Natural killer cell treated with Interleukin-12 subunit alpha and Interleukin-12 subunit beta and Interleukin-15 and Interleukin-18, amount 100 ng/mL, for 72 hours (primary cell): Measurements from ENCODE around the gene PDE6D. TPM values are rescaled to one million over a fixed set of nuclear protein-coding genes. Genes with fewer than 3 reads are reported as not detected.
"Not testable (repeated sequence)": the region's sequence is repeated elsewhere in the genome, so short reads cannot be mapped to it uniquely, and the experiment has no call there.

Source experiments
- ATAC-seq, 2 donors: fragments of 150-1000 bp; cut with Tn5 transposase in 1 of 2; sonication (Bioruptor Pico), chemical (Tn5 transposase) in 1 of 2; 2 replicates each; pipeline ENCODE4 v1.10.0; 2021
- DNase-seq: peaks from one replicate; pipeline ENCODE4 v3.0.0; 2022; ENCODE audit warnings: low spot score
- H3K27ac Mint-ChIP-seq, 2 donors: 1 replicate in 1 of 2; 2 replicates in 1 of 2; pipeline ENCODE4 v1.8.0; 2022; ENCODE audit warnings: mixed read lengths in 2 of 2, mild to moderate bottlenecking in 1 of 2, moderate library complexity in 1 of 2
- H3K27me3 Mint-ChIP-seq, 2 donors: 1 replicate in 1 of 2; 2 replicates in 1 of 2; pipeline ENCODE4 v1.8.0; 2022; ENCODE audit warnings: mixed read lengths in 2 of 2
- H3K36me3 Mint-ChIP-seq: one replicate; pipeline ENCODE4 v1.8.0; 2022; ENCODE audit warnings: mixed read lengths
- H3K4me1 Mint-ChIP-seq, 2 donors: 1 replicate in 1 of 2; 2 replicates in 1 of 2; pipeline ENCODE4 v1.8.0; 2022; ENCODE audit warnings: low read depth in 2 of 2, mixed read lengths in 2 of 2, mild to moderate bottlenecking in 1 of 2
- H3K4me3 Mint-ChIP-seq: one replicate; pipeline ENCODE4 v1.8.0; 2022; ENCODE audit warnings: mixed read lengths
- H3K9me3 Mint-ChIP-seq: 2 replicates; pipeline ENCODE4 v1.8.0; 2022; ENCODE audit warnings: mixed read lengths
- total RNA-seq, 2 donors: library from RNA; stranded (reverse); gene quantifications; one replicate each; pipeline ENCODE4 v1.2.3, GENCODE V29; 2022

Gene PDE6D
- total RNA-seq, 2 donors from 2014 or later, result 25.3 to 29.4 TPM

DNA sequence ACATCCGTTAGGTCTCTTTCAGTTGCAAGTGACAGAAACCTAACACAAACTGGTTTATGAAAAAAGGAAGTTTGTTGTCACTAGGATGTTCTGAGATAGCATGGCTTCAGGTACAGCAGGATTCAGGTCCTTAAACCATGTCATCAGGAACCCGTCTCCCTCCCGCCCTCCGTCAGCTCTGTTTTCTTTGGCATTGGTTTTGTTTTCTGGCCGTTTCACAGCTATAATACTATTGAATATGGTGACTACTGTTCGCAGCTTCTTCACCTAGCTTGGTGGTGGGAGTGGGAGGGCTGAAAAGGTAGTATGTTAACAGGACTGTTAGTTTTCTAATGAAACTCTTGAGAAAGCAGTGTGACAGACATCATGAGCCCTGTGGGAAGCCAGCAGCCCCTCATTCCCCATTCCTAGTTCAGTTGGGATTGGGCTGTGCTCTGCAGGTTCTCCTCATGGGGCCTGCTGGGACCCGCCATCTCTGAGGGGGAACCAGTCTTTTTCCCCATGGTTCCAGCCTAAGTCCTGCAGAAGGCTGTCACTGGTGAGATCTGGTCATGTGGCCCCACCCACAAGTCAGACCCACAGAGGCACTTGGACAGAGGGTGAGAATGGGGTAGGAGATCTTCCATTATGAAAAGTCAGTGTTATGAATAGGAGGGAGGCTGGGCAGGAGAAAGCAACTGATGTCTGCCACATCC is 60.6 kb downstream of the PDE6D start:
- H3K36me3 Mint-ChIP-seq, result no peaks in the 10 kb centered on the region
- DNase-seq, result no peak
- H3K4me3 Mint-ChIP-seq, result no peak overlapping the region
- H3K9me3 Mint-ChIP-seq, result no peaks in the 10 kb centered on the region
- H3K27ac Mint-ChIP-seq, result no peak overlapping the region
- ATAC-seq, result peak in 1 of 2 donors; percentile 7
- H3K27me3 Mint-ChIP-seq, result no peaks in the 10 kb centered on the region
- H3K4me1 Mint-ChIP-seq, result peaks cover 8 to 10% of the 10 kb centered on the region in 2 donors

DNA sequence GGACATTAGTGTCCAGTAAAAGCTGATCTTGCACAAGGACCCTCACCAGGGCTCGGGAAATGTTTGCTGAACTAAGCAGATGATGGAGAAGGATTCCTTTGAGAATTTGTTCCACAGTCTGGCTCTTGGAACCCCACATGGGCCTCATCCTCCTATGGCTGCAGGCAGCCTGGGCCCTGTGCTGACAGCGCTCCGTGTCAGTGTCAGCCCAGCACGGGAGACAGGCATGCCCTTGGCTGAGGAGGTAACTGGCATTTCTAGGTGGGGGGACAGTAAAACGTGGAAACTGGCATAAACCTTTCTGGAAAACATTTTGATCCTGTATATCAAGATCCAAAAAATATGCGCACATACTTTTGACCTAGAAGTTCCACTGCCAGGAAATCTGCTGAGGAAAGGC is 62.3 kb downstream of the PDE6D start:
- no peak overlapping the region for H3K27ac Mint-ChIP-seq
- no peaks in the 10 kb centered on the region for H3K36me3 Mint-ChIP-seq
- H3K9me3 Mint-ChIP-seq, result no peaks in the 10 kb centered on the region
- no peaks in the 10 kb centered on the region for H3K27me3 Mint-ChIP-seq
- no peak for ATAC-seq
- no peak overlapping the region for H3K4me3 Mint-ChIP-seq
- peaks cover 15 to 17% of the 10 kb centered on the region in 2 donors for H3K4me1 Mint-ChIP-seq
- DNase-seq, result no peak

DNA sequence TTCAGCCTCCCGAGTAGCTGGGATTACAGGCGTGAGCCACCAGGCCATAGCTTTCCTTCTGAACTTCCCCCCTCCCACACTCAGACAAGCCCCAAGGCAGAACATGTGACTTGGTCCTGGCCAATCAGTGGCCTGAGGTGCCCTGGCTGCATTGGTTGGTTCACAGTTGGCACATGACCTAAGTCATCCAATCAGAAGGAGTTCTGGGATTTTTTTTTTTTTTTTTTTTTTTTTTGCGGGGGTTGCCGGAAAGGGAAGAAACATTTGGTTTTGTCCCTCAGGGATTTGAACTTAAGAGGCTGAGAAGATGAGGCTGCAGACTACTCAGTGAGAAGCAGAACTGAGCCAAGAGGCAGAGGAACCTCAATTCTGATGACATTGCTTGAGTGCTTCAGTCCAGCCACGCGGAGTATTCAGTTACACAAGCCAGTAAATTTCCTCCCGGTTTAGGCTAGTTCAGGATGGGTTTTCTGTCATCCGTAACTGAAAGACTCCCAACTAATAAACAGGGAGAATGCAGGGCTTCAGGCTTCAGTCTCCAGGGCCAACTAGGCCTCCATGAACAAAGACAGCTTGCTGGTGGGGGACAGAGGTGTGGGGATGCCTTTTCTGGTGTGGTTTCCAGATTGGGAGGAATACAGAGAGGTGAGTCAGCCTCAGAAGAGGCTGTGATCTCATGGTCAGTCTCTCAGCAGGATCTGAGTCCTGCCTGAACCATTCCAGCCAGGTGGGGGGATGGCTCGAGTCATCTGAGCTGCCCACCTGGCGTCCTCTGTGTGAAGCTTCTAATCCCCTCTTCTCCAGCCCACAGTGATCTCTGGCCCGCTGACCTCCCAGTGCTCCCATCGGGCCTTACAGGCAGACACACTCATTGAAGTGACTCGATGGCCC is 63.6 kb downstream of the PDE6D start:
- H3K9me3 Mint-ChIP-seq, result no peaks in the 10 kb centered on the region
- peaks cover 22 to 23% of the 10 kb centered on the region in 2 donors for H3K4me1 Mint-ChIP-seq
- DNase-seq (no peak), ATAC-seq (peak in 1 of 2 donors; percentile 54)
- no peaks in the 10 kb centered on the region for H3K27me3 Mint-ChIP-seq
- no peak overlapping the region for H3K27ac Mint-ChIP-seq
- peaks cover under 1% of the 10 kb centered on the region for H3K36me3 Mint-ChIP-seq
- no peak overlapping the region for H3K4me3 Mint-ChIP-seq

DNA sequence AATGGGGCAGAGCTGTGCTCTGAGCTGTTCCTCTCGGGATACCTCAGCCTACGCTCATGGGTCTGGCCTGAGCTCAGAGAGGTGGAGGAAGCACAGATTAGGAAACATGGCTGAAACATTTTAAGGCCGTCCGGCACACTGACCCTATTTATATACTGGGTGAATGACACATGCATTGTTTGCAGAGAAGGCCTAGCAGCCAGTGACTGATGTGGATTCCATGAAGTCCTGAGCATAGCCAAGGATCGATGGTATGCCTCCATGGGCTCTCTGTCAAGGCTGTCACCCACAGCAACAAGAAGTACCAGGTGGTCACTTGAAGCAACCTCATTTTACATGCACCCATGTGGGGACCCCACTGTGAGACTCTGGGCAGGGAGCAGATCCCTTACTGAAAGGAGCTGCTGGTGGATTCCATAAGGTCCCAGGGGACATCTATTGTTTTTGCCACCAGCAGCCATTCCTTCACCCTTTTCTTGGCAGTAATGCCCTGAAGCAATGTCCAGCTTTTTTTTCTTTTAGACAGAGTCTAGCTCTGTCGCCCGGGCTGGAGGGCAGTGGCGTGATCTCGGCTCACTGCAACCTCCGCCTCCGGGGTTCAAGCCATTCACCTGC is 64.3 kb downstream of the PDE6D start:
- peaks cover 8% of the 10 kb centered on the region for H3K36me3 Mint-ChIP-seq
- H3K9me3 Mint-ChIP-seq, result no peaks in the 10 kb centered on the region
- no peaks in the 10 kb centered on the region for H3K27me3 Mint-ChIP-seq
- no peak overlapping the region for H3K27ac Mint-ChIP-seq
- DNase-seq, result no peak
- no peak for ATAC-seq
- H3K4me1 Mint-ChIP-seq, result peaks cover 30% of the 10 kb centered on the region in 2 donors
- H3K4me3 Mint-ChIP-seq, result no peak overlapping the region

DNA sequence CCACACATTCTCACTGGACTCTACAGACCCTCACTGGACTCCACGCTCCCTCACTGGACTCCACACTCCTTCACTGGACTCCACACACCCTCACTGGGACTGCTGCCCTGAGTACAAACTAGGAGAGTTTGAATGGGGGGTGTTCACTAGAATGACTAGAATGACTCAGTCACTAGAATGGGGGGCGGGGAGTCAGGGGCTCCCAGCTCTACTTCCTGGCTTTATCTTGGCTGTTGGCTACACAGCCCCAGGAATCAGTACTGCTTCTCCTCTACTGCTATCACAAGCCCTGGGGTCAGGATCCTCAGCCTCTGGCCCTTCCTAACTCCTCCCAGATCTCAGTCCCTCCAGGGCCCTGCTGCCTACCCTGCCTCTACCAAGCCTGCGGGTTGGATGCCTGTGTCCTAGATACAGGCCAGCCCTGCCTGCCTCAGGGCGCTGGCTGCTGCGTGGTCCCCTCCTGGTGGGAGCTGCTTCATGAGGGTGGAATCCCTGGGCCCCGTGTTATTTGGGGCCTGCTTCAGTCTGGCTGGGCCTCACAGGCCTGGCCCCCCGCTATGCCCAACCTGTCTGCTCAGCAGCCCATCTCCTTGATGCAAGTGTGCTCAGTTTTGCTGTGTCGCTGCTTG is 65.0 kb downstream of the PDE6D start:
- peaks cover 36% of the 10 kb centered on the region in 2 donors for H3K4me1 Mint-ChIP-seq
- peak overlapping the region; percentile 31 to 43 for H3K27ac Mint-ChIP-seq
- peak overlapping the region; percentile 11 for H3K4me3 Mint-ChIP-seq
- no peaks in the 10 kb centered on the region for H3K27me3 Mint-ChIP-seq
- DNase-seq (no peak), ATAC-seq (no peak)
- H3K36me3 Mint-ChIP-seq, result peaks cover 15% of the 10 kb centered on the region
- no peaks in the 10 kb centered on the region for H3K9me3 Mint-ChIP-seq

DNA sequence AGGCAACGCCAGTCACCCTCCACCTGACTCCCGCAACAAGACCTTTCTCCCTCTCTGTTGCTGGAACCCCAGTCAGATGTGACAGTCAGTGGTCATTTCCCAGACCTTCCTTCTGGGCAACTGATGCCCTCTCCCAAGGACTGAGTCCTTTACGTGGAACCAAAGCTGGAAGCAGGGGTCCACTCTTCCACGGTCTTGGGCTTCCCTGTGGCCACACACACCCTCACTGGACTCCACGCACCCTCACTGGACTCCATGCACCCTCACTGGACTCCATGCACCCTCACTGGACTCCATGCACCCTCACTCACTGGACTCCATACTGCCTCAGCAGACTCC is 65.6 kb downstream of the PDE6D start:
- ATAC-seq, result no peak
- Mint-ChIP-seq H3K9me3 (no peaks in the 10 kb centered on the region), H3K4me3 (no peak overlapping the region)

DNA sequence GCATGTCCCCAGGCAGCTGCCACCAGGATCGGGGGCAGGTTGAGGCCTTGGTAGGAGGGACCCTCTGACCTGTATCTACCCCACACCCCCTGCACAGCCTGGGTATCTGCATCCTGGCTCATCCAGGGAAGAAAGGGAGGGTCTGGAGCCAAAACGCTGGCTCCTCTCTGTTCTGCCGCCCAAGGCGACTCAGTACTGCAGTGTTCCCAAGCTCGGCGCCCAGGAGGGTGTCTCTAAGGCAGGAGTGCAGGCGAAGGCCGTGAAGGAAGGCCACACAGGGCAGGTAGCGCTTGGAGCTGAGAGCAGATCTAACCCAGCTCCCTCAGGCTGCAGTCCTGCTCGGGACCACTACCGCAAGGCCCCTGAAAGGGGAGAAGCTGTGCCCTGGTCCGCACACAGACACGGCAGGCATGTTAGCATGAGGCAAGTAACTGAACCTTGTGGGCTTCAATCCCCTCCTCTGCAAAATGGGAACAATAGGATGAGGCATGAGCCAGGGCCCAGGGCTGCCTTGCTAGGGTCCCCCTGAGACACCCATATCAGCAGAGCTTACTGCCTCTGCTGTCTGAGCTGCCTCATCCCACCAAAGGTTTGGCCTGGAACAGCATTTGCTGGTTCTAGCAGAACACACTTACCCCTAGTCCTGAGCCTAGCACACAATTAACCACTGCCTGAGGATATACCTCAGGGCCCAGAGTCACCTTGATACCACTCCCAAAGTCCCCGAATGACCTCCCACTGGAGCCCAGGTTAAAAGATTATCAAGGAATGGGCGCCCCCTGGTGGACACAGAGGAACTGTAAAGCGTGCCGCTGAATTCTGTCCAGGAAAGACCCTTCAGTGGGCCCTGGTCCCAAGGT is 66.2 kb downstream of the PDE6D start:
- no peaks in the 10 kb centered on the region for H3K27me3 Mint-ChIP-seq
- no peak overlapping the region for H3K4me3 Mint-ChIP-seq
- H3K36me3 Mint-ChIP-seq, result peaks cover 17% of the 10 kb centered on the region
- H3K9me3 Mint-ChIP-seq, result no peaks in the 10 kb centered on the region
- H3K4me1 Mint-ChIP-seq, result peaks cover 37 to 42% of the 10 kb centered on the region in 2 donors
- ATAC-seq, result peak; percentile 17 to 26
- H3K27ac Mint-ChIP-seq, result peak overlapping the region; percentile 31 to 95
- peak; percentile 78 for DNase-seq

More for the DNA sequence above, 65.6 kb downstream of the PDE6D start:
- Mint-ChIP-seq H3K4me1 (peaks cover 37 to 40% of the 10 kb centered on the region in 2 donors), H3K27me3 (no peaks in the 10 kb centered on the region), H3K36me3 (peaks cover 17% of the 10 kb centered on the region), H3K27ac (peak overlapping the region; percentile 31 to 43)
- no peak for DNase-seq

DNA sequence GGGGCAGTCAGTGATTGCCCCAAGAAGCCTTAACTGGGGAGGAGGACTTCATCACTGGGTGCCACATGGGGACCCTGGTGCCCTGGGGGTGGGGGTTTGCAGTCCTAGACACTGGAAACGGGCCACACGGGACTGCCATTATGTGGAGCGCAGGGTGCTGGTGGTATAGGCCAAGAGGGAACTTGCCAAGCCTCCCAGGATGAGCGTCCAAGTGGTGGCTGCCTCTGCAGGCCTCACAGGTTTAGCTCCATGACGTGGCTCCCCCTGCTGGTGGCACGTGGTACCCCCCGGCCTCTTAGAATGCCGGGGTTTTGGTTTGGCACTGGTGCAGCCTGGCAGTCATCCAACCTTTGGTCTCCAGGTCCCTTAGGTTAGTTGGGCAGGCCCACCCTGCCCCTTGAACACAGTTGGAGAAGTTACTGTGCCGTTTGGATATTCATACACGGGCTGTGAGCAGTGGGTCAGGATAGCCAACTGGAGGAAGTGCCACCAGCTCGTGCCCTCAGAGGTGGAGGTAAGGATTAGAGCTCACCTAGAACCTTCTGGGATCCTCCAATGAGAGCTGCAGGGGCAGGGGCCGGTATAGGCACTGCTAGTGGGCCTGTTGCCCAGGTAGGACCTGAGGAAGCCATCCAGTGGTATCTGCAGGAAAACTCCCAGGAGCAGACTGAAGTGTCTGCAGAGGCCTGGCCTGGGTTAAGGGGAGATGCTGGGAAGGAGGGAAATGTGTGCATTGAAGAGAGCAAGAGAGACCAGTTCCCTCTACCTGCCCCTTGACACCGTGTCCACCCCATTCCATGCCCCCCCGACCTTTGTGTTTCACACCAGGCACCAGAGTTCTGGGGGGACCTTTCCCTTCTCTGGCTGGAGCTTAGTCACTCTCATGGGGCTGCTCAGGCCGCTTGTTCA is 67.1 kb downstream of the PDE6D start:
- Mint-ChIP-seq H3K27me3 (no peaks in the 10 kb centered on the region), H3K27ac (peak overlapping the region; percentile 83 to 95), H3K9me3 (no peaks in the 10 kb centered on the region), H3K4me1 (peaks cover 37 to 48% of the 10 kb centered on the region in 2 donors), H3K36me3 (peaks cover 17% of the 10 kb centered on the region), H3K4me3 (peak overlapping the region; percentile 44)
- peak; percentile 34 to 39 for ATAC-seq
- DNase-seq, result peak; percentile 80

DNA sequence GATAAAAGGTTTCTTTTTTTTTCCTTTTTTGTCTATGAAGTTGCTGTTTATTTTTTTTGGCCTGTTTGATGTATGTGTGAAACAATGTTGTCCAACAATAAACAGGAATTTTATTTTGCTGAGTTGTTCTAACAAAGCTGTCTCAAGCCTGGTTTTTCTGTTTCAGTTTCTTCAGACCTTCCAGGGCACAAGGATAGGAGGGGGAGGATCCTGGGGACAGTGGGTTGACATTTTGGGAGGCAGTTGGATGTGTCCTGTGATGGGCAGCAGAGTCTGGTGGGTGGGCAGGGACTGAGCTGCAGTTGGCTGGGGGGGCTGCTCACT is 67.7 kb downstream of the PDE6D start:
- peaks cover 17% of the 10 kb centered on the region for H3K36me3 Mint-ChIP-seq
- H3K4me1 Mint-ChIP-seq, result peaks cover 40 to 51% of the 10 kb centered on the region in 2 donors
- not testable (repeated sequence) for H3K27me3 Mint-ChIP-seq, DNase-seq, ATAC-seq, H3K9me3 Mint-ChIP-seq
- H3K27ac Mint-ChIP-seq, result peak overlapping the region; percentile 83 to 95
- H3K4me3 Mint-ChIP-seq, result peak overlapping the region; percentile 44

DNA sequence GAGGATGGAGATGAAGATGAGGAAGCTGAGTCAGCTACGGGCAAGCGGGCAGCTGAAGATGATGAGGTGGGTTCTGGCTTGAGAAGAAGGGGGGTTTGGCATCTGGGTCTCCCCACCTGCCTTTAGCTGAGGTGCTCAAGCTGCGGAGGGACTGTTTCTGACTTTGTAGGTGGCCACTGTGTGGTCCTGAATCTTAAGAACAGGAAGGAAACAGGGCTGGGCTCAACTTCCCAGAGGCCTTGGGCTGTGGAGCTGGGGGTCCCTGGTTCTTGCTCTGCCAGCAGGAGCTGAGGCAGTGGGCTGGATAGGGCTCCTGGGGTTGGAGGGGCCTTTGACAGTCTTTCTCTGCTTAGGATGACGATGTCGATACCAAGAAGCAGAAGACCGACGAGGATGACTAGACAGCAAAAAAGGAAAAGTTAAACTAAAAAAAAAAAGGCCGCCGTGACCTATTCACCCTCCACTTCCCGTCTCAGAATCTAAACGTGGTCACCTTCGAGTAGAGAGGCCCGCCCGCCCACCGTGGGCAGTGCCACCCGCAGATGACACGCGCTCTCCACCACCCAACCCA is 68.5 kb downstream of the PDE6D start:
- peak; percentile 72 for DNase-seq
- H3K4me1 Mint-ChIP-seq, result peaks cover 42 to 52% of the 10 kb centered on the region in 2 donors
- not testable (repeated sequence) for H3K27me3 Mint-ChIP-seq, H3K9me3 Mint-ChIP-seq, ATAC-seq
- H3K27ac Mint-ChIP-seq, result peak overlapping the region; percentile 95 to 99
- H3K4me3 Mint-ChIP-seq, result peak overlapping the region; percentile 96
- H3K36me3 Mint-ChIP-seq, result peaks cover 17% of the 10 kb centered on the region

DNA sequence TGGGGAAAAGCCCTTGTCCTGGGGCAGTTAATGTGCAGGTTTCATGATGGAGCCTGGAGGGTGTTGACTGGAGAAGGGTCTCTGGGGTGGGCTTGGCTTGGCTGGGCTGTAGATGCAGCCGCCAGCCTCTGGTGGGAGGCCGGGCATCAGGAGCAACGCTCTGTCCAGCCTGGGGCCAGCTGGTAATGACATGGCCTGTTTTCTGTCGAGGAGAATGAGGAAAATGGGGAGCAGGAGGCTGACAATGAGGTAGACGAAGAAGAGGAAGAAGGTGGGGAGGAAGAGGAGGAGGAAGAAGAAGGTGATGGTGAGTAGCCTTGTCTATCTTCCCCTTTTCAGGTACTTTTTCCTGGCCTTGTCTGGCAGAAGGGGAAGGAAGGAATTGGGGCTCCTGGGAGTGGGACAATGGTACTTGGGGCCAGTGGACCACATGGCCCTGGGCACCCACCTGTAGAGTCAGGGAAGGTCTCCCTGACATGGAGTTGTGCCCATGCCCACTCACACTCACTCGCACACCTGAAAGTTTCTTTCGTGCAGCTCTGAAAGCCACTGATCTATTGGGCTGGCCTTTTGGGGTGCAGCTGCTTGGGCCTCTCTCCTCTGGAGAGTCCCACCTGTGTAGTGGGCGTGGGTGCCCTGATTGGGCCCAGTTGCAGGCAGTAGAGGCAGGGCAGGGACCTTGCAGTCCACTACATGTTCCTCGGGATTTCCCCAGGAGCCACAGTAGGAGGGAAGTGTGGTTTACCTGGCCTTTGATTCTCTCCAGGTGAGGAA is 69.2 kb downstream of the PDE6D start:
- DNase-seq (peak; percentile 51), ATAC-seq (no peak)
- peaks cover 48 to 56% of the 10 kb centered on the region in 2 donors for H3K4me1 Mint-ChIP-seq
- H3K27me3 Mint-ChIP-seq, result no peaks in the 10 kb centered on the region
- peaks cover 17% of the 10 kb centered on the region for H3K36me3 Mint-ChIP-seq
- H3K27ac Mint-ChIP-seq, result peak overlapping the region; percentile 95 to 99
- H3K4me3 Mint-ChIP-seq, result peak overlapping the region; percentile 96
- no peaks in the 10 kb centered on the region for H3K9me3 Mint-ChIP-seq
